Right renal pelvis (tissue), 4 donors: ENCODE measurements around the gene PLCH2. TPM values are rescaled to one million over a fixed set of nuclear protein-coding genes. Genes with fewer than 3 reads are reported as not detected.
A peak's percentile ranks its signal among the peaks of the same experiment; 100 is the strongest.

ENCODE experiments used
- DNase-seq, 4 donors: peaks; one replicate each; pipeline ENCODE4 v3.0.0-alpha.2; 2013; ENCODE audit warnings: low read depth in 4 of 4, low spot score in 3 of 4, missing footprints in 1 of 4
- polyA plus RNA-seq, 4 donors: library from polyadenylated mRNA; unstranded; fragments of 120-200 nt; gene quantifications; one replicate each; pipeline ENCODE4 v1.2.1, GENCODE V29; 2013; ENCODE audit not compliant: insufficient read length in 4 of 4

Gene PLCH2
- polyA plus RNA-seq, 4 donors = 0.86 to 2.4 (median 1.4) TPM

GRCh38 chr1:2525920-2526823 is 50.1 kb downstream of the PLCH2 start, which contains the start of gene PANK4:
Gene PANK4 (minus strand): TSS chr1:2526596. CDS start chr1:2526587, 9 bp downstream.
- DNase-seq = peak in 3 of 4 donors; percentile 85 to 88 (median 88)

DNA sequence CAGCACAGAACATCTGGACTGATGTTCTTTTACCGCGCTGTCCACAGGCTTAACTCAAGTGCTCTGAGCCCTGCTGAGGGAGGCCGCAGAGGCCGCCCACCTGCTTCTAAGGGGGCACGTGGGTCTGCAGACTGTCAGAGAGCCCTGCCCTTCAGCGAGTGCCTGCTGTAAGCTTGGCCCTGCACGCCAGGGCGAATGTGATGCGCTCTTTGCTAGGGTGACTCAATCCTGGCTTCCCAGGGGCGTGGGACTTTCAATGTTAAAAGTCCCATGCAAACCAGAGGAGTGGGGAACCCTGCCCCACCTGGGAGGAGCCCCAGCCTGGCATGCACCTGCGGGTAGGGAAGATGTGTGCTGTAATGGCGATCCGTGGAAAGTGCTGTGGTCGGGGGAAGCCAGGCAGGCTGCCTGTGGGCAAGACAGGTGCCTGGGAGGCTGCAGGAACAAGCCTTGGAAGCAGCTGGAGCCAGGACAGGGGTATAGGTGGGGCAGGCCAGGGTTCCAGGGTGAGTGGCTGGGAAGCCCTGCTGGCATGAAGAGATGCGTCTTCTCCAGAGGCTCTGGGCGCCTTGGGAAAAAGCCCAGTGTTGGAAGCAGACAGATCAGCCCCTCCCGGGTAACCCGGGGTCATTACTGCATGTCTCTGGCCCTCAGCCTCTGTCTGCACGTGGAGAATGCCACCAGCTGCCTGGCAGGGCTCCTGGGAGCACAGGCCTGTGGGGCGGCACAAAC is 50.9 kb downstream of the PLCH2 start:
- no peak for DNase-seq

DNA sequence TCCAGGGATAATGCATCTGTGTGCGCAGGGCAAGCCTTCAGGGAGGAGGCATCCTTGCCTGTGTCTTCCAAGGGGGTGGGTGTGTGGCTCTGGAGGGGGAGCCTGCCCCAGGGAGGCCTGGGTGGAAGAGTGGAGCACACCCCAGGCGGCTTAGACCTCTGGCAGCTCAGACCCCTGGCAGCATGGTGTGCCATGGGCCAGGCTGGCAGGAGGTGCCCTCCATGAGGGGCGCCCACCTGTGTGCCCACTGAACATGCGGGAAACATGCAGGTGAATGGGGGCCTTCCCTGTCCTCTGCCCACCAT is 51.4 kb downstream of the PLCH2 start:
- no peak for DNase-seq

- DNase-seq = no peak
These were observed 51.9 kb downstream of the PLCH2 start for GRCh38 chr1:2528016-2528415.

DNA sequence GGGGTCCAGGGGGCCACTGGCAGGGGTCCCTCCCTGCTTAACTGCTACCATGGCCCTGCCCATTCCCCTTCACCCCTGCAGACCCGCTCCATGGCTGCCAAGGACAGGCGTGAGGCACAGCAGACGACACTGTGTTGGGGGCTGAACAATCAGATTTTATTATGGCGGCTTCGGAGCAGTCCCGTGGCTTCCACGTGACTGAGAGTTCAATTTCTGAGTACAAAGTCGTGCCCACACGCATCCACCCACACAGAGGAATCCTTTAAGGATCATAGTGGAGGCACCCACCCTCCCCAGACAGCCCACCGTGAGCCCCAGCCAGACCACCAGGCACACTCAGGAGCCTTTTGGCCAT is 52.5 kb downstream of the PLCH2 start:
- no peak for DNase-seq

GRCh38 chr1:2528966-2529783 is 53.1 kb downstream of the PLCH2 start:
- no peak for DNase-seq

GRCh38 chr1:2529784-2530512 is 53.9 kb downstream of the PLCH2 start, which contains the start of gene HES5:
Gene HES5 (minus strand): TSS chr1:2530263. CDS start chr1:2530164, 99 bp downstream.
- no peak for DNase-seq

GRCh38 chr1:2530513-2531361 is 54.6 kb downstream of the PLCH2 start:
- DNase-seq = no peak

DNA sequence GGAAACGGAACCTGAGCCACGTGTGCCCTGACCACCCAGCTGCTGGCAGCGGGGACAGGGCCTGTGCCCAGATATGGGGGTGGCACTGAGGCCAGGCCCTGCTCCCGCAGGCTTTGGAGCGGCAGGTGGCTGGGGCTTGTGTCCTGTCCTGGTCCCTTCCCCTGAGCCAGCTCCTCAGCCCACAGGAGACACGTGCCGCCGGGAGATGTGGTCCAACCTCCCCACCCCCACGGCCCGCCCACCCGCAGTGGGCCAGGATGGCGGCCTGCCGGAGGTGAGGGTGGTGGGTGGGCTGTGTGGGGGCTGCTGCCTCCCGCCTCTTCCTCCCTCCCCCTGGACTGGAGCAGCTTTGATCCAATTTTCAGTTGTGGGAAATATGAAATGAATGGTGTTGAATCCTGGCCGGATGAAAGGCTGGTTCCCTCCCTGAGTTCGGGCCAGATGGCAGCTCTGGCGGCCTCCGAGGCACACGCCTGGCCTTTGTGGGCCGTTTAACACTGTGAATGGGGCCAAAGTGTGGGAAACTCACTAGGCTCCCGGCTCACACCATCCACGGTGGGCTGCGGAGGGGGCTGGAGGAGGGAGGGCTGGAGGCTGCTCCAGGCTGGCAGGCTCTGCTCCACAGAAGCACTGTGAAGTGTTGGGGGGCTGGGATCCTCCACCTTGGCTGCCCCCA is 56.5 kb downstream of the PLCH2 start:
- DNase-seq = no peak

DNA sequence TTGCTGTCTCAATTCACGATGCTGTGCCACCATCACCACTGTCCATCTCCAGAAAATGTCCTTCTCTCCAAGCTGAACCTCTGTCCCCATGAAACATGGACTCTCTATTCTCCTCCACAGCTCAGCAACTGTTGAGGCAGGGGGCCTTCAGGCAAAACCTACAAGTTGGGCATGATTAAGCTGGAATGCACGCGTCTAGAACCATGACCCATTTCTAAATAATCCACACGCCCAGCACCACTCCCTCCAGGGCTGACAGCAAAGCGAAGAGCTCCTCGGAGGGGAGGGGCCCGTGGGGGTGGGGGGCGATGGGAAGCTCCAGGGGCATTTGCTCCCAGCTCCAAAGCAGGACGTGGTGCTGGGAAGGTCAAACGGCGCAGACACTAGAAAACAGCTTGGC is 57.3 kb downstream of the PLCH2 start:
- DNase-seq = no peak

GRCh38 chr1:2534315-2534686 is 58.2 kb downstream of the PLCH2 start:
- DNase-seq = no peak

DNA sequence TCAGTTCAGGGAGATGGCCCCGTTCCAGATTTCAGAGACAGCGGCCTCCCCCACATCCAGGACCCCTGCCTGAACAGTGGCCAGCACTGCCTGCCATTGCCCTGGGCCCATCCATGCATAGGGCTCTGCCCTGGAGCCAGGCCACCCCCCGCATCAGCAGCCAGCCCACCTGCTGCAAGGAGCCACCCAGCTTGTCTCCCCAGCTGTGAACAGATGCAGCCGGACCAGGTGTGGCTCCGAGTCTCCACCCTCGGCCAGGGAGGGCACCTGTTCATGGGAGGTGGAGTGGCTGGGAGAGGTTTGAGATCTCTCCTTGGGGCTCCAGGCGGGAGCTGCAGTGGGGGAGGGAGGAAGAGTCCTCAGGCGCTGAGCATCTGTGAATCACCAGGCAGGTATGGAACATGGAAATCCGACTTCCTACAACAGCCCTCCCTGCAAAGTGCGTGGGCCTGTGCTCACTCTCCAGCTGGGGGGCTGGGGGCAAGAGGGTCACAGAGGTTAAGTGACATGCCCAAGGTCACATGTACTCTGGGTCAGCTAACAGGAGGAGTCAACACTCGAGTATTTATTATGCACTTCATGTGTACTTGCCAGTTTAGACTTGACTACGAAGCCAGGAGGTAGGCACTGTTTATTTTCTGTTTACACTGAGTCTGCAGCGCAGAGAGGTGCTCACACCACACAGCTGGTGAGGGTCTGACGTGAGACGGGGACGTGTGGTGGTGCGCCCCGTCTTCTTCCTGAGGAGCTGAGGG is 58.8 kb downstream of the PLCH2 start:
- no peak for DNase-seq

DNA sequence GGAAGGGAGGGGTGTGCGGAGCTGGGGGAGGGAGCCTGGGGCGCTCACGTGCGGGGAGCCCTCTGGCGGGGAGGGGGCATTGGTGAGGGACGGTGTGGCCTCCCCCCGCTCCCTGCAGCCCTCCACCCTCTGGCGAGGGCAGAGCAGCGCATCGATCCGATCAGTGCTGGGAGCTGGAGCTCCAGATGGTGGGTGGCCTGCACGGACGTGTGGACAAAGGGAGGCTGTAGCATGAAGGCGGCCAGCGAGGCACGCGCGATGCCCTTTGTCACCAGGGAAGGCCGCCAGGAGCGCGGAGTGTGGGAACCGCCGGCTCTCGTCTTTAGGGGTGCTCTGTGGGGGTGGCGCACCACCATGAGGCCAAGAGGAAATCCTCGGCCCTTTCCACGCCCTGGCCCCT is 59.4 kb downstream of the PLCH2 start:
- no peak for DNase-seq

DNA sequence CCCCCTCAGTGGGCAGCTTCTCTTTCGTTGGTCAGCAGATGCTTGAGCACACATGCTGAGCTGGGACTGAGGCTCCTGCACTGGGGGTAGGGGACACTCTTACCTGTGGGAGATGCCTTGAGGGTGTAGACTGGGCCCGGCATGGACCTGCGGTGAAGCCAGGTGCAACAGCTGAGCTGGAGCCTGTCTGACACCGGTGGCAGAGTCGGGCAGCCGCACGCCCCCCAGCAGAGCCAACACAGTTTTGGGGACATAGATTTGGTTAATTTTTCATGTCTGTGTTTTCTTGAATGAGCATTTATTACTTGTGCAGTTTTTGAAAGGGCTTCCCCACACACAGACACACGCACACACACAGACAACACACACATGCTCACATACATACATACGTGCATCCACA is 59.9 kb downstream of the PLCH2 start:
- no peak for DNase-seq

GRCh38 chr1:2537784-2538115 is 61.7 kb downstream of the PLCH2 start:
- no peak for DNase-seq

DNA sequence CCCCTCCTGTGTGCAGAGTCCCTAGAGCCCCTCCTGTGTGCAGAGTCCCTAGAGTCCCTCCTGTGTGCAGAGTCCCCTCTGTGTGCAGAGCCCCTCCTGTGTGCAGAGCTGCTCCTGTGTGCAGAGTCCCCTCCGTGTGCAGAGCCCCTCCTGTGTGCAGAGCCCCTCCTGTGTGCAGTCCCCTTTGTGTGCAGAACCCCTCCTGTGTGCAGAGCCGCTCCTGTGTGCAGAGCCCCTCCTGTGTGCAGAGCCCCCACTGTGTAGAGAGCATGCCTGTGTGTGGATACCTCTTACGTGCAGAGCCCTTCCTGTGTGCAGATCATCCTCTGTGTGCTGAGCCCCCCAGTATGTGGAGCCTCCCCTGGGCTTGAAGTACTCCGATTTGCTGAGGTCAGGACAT is 62.3 kb downstream of the PLCH2 start:
- no peak for DNase-seq

- DNase-seq = no peak
These were observed 62.8 kb downstream of the PLCH2 start for GRCh38 chr1:2538872-2539271.

- no peak for DNase-seq
These were observed 63.3 kb downstream of the PLCH2 start for GRCh38 chr1:2539312-2539907.
